T-helper 2 cell treated with Interferon-gamma antibody and Interleukin-4, amounts not matched to agents 100 ng/mL and 5 ng/mL, for 36 hours (primary cell): ENCODE measurements around the gene CYP21A2. TPM values are rescaled to one million over a fixed set of nuclear protein-coding genes. Genes with fewer than 3 reads are reported as not detected.

Experiments
- intact Hi-C: fragments of 100-400 bp; cut with micrococcal nuclease; formaldehyde crosslinking; loops from one replicate; pipeline ENCODE4 v1.15.1; 2023
- total RNA-seq: library from RNA; stranded (reverse); gene quantifications from 2 replicates; pipeline ENCODE4 v1.2.3, GENCODE V29; 2022

The CYP21A2 gene
- total RNA-seq, 1 donor from 2014 or later: 0.59 TPM

DNA sequence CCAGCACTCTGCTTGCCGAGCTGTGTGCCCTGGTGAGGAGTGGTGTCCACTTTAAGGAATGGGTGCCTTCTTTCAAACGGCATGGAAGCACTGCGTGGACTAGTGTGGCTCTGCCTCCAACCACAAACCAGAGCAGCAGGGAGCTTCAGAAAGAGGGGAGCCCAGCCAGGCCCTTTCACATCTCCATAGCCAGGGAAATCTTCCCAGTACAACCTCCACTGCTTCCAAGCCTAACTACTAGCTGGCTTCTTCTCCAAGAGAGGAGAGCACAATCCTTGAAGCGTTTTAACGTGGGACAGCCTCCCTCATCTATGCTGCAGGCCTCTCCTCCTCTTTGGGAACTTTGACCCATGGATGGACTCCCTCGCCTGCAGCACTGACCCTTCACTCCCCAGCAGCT, 44.3 kb downstream of the CYP21A2 start:
- intact Hi-C loops: no loop called here

DNA sequence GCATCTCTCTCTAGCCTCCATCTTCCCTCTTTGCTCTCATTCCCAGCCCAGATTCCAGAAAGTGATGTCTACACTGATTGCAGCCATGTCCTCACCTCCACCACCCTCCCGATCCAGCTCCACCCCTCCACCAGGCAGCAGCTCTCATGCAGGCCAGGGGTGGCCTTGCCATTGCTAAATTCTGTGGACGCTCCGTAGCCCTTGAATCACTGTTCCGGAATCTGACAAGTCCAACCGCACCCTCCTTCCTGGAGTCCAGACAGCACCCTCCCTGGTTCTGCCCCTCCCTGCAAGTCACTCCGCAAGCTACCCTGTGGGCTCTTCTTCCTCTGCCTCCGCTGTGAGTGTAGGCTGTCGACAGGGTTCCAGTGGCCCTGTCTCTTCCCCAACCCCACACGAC, 44.7 kb downstream of the CYP21A2 start:
- intact Hi-C loops: no loop called here

DNA sequence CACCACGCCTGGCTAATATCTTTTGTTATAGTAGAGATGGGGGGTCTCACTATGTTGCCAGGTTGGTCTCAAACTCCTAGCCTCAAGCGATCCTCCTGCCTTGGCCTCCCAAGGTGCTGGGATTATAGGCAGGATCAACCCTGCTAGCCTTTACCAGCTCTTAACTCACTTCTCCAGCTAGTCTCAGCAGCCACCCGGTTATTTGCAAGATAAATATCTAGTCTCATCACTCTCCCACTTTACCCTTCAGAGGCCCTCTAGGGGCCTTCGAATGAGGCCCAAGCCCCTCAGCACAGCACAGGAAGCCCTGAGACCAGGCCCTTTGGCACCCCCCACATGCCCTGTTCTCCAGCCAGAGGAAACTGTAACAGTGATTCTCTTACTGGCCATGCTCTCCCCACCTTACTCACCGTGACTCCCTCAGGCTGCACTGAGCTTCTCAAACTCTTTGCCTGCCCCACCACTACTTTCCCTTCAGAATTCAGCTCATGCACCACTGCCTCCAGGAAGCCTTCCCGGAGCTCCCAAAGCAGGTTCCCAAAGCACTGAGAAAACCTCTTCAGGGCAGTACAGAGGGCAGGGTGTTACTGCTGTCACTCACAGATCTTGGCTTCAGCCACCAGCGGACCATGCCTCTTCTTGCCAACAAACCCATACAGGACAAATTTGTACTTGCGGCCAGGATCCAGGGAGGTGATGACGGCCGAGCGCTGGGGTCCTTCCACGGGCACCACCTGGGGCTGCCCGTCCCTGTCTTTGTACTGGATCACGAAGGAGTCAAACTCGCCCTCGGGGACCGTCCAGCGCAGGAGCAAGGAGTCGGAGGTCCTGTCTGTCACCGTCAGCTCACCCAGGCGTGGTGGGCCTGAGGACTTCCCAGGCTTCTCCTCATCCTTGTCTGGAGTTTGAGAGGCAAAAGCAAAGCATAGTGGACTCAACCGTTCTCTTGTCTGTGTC, 45.9 kb downstream of the CYP21A2 start:
- intact Hi-C loops: no loop called here

DNA sequence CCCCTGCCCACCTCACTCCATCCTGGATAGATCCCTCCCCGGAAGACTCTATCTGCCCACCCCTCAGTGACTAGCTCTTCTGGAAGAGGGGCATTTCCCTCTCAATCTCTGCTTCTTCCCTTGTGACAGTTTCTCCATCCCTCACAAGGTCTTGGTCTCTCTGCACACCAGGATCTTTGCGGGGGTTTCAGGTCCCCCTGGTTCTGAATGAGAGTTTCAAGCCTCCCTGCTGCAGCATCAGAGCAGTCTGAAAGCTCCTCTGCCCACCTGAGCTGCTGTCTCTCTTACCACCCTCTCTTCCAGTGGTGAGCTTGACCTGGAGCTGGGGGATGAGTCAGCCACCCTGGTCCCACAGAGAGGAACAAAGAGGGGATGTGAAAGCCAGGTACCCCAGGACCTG, 46.6 kb downstream of the CYP21A2 start:
- intact Hi-C loops: no loop called here

DNA sequence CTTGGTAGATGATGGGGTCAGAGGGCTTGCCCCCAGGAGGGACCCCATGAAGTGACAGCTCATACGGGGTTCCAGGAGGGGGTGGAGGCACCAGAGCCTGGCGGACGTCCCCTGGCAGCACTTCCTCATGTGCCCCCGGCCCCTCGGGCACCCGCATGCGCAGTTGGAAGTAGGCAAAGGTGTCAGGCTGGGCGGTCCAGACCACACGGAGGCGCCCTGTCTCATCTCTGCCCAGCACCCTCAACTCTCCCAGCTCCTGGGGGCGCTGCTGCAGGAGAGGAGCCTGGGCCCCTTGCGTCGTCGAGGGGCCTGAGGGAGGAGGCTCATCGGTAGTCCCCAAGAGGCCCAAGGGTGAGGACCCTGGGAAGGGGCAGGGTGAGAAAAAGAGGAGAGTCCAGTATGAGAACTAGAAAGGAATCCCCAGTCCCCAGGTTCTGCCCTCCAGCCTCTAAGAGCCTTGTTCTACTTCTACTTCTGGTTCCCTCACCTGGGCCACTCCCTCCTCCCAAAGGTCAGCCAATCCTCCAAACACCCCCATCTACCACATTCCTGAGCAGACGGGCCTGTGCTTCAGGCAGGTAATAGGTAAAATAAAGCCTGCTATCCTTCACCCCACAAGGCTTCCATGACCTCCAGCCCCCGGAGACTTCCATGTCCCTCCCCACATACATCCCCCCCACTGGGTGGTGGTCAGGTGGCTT, 47.7 kb downstream of the CYP21A2 start:
- intact Hi-C loops: no loop called here

DNA sequence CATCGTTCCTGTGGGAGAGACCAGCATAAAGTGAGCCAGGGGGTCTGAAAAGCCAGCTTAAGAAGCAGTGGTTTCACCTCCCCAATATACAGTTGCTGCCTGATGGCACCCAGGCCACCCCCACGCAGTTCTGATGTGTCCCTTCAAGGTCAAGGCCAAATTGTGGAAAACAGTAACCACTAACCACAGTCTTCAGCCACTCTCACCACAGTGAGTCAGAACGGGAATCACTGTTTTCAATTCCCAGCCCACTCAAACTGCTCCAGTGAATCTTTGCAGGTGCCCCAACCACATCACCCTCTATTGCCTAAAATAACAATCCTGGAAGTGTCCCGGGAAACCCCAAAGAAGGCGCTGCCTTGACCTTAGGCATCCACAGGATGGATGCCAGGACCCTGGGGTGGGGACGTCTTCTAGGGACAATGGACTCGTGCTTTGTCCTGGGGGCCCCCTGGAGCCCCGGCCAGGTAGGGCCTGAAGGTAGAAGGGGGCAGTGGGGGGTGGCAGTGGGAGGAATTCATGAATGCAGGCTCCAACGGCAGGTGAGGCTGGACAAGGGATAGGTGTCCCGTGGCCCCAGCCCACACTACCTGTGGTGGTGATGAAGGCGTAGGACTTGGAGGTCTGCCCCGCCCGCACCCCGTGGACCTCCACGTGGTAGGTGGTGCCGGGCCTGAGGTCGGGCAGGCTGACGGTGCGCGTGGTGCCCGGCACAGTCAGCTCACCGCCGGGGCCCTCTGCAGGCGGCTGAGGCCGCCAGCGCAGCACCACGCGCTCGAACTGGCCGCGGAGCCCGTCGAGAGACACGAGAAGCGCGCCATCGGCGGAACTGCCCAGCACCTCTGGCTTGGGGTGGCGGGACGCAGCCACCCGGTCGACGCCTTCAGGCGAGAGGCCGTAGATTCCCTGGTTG, 48.7 kb downstream of the CYP21A2 start:
- intact Hi-C loops: loop anchor here (1.0 kb wide), 1 partner anchor 67 kb away; the partner anchor contains the start of gene PPT2

DNA sequence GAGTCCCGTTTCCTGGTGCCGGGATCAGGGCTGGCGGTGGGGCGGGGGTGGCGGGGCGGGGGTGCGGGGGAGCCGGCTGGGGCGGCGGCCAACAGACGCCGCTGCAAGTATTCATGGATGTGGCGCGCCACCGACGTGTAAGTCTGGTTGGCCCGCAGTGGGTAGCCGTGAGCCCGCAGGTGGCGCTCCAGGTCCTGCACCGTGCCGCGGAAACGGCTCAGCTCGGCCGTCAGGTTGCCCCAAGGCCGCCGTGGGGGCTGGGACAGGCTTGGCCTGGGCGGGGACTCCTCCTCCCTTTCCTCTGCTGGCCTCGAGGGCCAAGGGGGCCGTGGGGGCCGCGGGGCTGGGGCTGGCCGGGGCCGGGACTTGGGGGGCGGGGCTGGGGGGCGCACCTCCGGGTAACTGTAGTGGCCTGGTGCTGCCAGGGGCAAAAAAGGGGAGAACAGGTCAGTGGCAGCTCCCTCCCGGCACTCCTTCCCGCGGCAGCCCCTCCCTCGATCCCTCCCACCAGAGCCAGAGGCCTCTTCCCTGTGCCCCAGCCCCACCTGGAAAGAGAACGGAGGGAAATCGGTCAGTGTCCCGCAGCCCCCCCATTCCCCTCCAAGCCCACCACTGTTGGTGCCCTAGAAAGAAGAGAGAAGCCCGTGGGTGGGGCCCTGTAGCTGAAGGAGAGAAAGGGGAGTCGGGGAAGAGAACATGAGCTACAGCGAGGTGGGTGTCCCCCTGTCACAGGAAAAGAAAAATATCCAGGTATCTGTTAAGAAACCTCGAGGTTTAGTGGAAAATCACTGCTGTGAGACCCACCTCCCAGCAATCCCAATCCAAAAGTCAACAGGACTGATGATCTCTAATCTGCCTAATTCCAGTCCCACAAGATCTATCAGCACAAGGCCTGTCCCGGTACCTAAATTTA, 49.6 kb downstream of the CYP21A2 start:
- intact Hi-C loops: loop anchor here (1.0 kb wide), 1 partner anchor 66 kb away; the partner anchor contains the start of gene PPT2

DNA sequence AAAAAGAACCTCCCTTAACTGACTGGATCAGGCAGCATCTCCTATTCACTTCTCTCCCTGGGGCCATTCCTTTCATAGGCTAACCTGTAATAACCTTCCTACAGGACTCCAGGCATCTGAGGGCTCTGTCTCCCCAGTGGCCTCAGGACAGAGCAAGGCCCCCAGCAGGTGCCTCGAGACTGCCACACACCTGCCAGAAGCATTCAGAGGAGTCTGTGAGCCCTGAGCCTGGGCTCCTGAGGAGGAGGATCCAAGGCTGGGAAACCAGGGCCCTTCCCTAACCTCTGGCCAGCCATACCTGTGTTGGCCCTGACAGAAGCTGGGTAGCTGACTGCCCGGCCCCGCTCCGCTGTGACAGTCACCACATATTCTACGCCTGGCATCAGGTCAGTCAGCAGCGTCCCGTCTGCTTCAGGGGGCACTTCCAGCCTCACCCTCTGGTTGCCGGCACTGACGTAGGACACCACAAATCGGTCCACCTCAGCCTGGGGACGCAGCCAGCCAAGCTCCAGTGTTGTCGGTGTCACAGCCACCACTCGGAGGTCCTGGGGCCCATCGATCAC, 50.4 kb downstream of the CYP21A2 start:
- intact Hi-C loops: no loop called here

DNA sequence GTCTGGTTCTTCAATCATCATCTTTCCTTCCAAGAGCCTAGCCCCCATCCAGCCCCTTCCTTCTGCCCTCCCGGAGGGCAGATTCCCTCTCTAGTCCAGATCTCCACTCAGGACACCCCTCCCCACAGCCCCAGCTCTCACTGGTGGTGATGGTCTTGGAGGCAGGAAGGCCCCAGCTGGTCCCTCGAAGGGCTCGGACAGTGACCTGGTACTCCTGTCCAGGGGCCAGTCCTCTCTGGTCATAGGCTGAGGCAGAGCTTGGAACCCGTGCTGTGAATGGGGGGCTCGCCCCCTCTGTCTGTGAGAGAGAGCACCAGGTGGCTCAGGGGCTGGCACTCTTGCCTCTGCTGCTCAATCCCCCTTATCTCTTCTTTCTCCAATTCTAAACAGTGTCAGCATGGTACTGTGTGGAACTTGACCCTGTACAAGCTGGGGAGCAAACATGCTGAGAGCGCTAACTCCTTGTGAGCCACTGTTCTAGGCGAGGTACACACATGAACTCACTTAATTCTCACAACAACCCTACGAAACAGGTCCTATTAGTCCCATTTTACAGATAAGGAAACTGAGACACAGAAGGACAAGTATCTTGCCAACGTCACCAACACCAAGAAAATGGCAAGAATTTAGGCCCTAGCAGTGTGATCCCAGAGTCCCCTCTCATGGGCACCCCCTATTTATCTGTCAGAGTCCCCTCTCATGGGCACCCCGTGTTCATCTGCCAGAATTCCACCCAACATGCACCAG, 51.0 kb downstream of the CYP21A2 start:
- intact Hi-C loops: no loop called here

Other genes with a start within 250 kb of the CYP21A2 start
- 124 TPM in 2 replicates for gene VARS1, start 242.7 kb upstream of the CYP21A2 start, total RNA-seq
- 101 and 104 TPM in 2 replicates for gene LSM2, start 231.4 kb upstream of the CYP21A2 start, total RNA-seq
- 2.6 and 2.8 TPM in 2 replicates for gene HSPA1L, start 223.1 kb upstream of the CYP21A2 start, total RNA-seq
- gene HSPA1A, start 222.9 kb upstream of the CYP21A2 start, total RNA-seq: 117 and 120 TPM in 2 replicates
- gene HSPA1B, start 210.7 kb upstream of the CYP21A2 start, total RNA-seq: 83.9 and 85.5 TPM in 2 replicates
- 14.6 and 15.4 TPM in 2 replicates for gene NEU1, start 175.6 kb upstream of the CYP21A2 start, total RNA-seq
- not detected in 2 replicates for gene SLC44A4, start 159.4 kb upstream of the CYP21A2 start, total RNA-seq
- 70.9 and 73.1 TPM in 2 replicates for gene EHMT2, start 140.7 kb upstream of the CYP21A2 start, total RNA-seq
- gene ZBTB12, start 136.3 kb upstream of the CYP21A2 start, total RNA-seq: 2.8 TPM in 2 replicates
- gene C2, start 110.7 kb upstream of the CYP21A2 start, total RNA-seq: 0.64 and 1.5 TPM in 2 replicates
- gene CFB, start 92.3 kb upstream of the CYP21A2 start, total RNA-seq: not detected in 2 replicates
- gene NELFE, start 79.4 kb upstream of the CYP21A2 start, total RNA-seq: 75.4 and 75.8 TPM in 2 replicates
- 77.1 and 86.5 TPM in 2 replicates for gene SKIC2, start 79.2 kb upstream of the CYP21A2 start, total RNA-seq
- 17.3 and 18.8 TPM in 2 replicates for gene DXO, start 66.3 kb upstream of the CYP21A2 start, total RNA-seq
- 3.2 and 5.2 TPM in 2 replicates for gene C4A, start 56.4 kb upstream of the CYP21A2 start, total RNA-seq
- gene C4B, start 23.6 kb upstream of the CYP21A2 start, total RNA-seq: 3.5 and 4.6 TPM in 2 replicates
- gene TNXB, start 70.9 kb downstream of the CYP21A2 start, total RNA-seq: 5.7 and 7.6 TPM in 2 replicates
- 121 and 125 TPM in 2 replicates for gene ATF6B, start 89.8 kb downstream of the CYP21A2 start, total RNA-seq
- gene FKBPL, start 91.9 kb downstream of the CYP21A2 start, total RNA-seq: 4.6 and 5.4 TPM in 2 replicates
- not detected in 2 replicates for gene PRRT1, start 113.5 kb downstream of the CYP21A2 start, total RNA-seq
- gene PPT2, start 115.7 kb downstream of the CYP21A2 start, total RNA-seq: 9.0 and 10.7 TPM in 2 replicates
- gene EGFL8, start 126.2 kb downstream of the CYP21A2 start, total RNA-seq: 7.0 and 8.7 TPM in 2 replicates
- 40.8 and 41.6 TPM in 2 replicates for gene AGPAT1, start 137.7 kb downstream of the CYP21A2 start, total RNA-seq
- gene RNF5, start 140.0 kb downstream of the CYP21A2 start, total RNA-seq: 41.1 and 42.9 TPM in 2 replicates
- 30.6 and 31.6 TPM in 2 replicates for gene AGER, start 145.8 kb downstream of the CYP21A2 start, total RNA-seq
- gene PBX2, start 151.8 kb downstream of the CYP21A2 start, total RNA-seq: 82.6 and 84.4 TPM in 2 replicates
- gene GPSM3, start 154.2 kb downstream of the CYP21A2 start, total RNA-seq: 245 and 258 TPM in 2 replicates
- 0.16 and 0.18 TPM in 2 replicates for gene NOTCH4, start 185.7 kb downstream of the CYP21A2 start, total RNA-seq